HG03045 (cell line): ENCODE data around the gene PDE1C.

ENCODE experiments used
- ATAC-seq: cut with Tn5 transposase; IDR thresholded peaks from one replicate; pipeline ENCODE4 v1.9.1; 2021; ENCODE audit warnings: mild to moderate bottlenecking, moderate library complexity; ENCODE audit not compliant: unreplicated experiment

The PDE1C gene

DNA sequence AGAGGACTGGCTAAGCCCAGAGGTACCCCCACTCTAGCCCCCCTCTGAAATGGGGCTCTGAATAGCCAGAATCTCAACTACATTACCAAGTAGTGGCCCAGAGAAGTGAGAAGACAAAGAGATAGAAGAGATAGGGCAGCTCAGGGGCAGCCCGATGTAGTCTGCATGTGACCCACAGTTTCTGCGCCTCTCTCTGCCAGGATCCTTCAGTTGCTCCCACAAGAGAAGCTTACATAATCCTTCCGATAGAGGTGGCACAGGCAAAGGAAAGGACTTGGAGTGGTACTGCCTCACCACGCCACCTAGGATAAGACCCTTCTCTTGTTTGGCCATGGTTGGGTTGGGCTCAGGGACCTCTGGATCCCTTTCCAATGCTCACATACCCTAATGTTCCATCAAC lies 5.4 kb upstream of the PDE1C start:
- ATAC-seq: no peak

GRCh38 chr7:32074787-32075585 lies 4.8 kb upstream of the PDE1C start:
- ATAC-seq: no peak

GRCh38 chr7:32073533-32073932 lies 3.3 kb upstream of the PDE1C start:
- ATAC-seq: no peak

DNA sequence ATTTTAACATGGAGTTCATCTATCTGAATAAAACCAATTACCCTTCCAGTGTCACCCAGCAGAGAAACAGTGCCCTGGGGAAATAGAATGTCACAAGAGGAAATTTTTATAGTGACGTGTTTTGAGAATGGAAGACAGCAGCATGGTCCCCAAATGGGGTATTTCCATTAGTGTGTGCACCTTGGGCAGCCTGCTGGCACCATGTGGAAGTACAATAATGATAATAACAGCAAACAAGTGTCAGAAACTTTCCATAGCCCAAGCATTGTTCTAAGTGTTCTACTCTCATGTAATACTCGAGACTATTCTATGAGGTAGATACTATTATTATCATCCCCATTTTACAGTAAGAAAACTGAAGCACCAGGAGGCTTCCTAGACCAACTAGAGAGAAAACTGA lies 2.2 kb upstream of the PDE1C start:
- no peak for ATAC-seq

DNA sequence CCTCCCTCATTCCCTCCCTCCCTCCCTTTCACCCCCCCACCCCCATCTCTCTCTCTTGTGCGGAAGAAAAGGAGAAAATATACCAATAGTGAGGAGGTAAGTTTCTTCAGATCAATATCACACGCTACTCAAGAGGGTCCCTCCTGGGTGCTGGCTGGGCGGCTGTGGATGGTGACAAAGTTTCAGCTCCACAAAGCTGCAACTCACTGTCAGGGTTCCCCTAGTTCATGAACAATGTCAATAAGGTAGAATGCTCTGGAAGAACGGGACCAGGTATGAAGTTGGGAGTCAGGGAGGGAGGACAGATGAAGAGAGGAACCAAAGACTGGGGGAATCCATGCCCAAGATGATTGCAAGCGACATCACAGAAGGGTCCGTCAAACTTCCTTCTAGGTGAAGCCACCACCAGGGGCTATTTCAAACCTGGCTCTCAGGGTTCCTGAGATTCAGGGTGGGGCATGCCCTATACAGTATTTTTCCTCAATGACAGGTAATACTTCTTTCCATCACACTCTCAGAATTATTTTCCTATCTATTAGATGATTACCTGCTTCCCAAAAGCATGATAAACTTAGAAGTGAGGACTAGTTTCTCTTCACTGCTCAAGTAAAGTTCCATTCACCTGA lies 1.4 kb upstream of the PDE1C start:
- no peak for ATAC-seq

GRCh38 chr7:32070051-32070405 lies 179 bp downstream of the PDE1C start:
- no peak for ATAC-seq

DNA sequence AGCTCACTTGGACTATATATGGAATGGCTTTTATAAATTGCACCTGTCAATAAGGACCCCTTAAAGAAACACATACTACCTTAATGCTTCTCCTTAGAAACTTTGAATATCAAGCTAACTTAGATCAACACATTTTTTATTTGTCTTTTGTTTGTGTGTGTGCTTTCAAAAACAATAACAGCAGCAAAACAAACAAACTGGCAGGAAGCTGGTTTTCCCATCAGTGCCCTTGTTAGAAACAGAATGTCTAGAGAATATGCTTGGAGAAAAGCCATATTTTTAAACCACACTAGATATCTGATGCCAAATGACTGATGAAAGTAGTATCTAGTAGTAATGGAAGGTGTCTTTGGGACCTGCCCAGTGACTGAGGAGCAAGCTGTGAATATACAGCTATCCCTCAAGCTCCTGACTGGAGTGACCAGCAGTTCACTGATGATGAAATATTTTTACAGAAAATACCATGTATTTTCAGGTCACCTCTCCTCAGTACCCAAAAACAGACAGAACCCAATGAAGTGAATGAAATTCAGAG lies 1.0 kb downstream of the PDE1C start:
- no peak for ATAC-seq

DNA sequence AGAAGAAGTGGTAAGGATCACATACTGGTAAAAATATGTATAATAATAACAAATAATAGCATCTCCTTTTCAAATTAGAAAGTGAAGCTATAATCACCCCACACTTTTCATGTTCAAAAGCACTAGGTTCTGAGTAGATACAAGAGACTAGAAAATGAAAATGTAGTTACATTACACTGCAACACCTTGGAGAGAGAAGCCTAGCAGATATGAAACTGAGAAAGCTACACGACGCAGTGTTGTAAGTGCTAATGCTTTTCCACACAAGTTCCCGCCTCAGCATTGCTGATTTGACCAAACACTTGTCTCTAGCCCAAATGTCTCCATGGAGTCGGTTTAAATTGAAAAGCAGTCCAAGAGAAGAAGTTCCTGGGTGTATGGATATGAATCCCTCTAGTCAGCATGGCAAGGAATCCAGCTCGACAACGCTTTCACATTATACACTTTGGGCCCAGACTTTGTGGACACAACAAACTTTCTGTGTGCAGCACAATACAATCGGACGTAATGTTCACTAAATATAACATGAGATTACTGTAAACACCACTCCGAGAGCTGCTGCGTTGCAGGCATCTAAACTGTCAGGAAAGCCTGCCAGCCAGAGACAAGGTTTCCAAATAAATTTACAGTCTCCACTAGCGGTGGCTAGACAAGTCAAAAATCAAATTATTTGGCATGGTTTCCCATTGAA lies 1.7 kb downstream of the PDE1C start:
- ATAC-seq: no peak

- no peak for ATAC-seq
These were observed 3.8 kb downstream of the PDE1C start for GRCh38 chr7:32066441-32066840.

DNA sequence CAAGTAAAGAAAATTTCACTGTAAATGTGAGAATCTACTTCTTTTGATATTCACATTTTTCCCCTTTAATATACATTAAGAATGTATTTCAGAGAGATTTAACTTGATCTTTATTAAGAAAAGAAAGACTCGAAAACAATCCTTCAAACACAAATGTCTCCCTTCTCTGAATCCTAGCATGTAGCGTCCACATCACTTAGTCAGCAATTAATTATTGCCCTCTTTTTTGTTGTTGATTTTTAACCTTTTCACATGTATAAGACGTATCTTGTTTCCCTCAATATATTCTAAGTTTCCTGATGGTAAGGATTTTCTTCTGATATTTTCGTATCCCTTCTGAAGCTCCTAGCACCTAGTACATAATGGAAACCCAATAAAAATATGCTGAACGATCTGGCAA lies 6.6 kb downstream of the PDE1C start:
- no peak for ATAC-seq

- ATAC-seq: no peak
These were observed 8.1 kb downstream of the PDE1C start for GRCh38 chr7:32062150-32062549.

- ATAC-seq: no peak
These were observed 8.9 kb downstream of the PDE1C start for GRCh38 chr7:32061346-32061745.

- no peak for ATAC-seq
These were observed 10.8 kb downstream of the PDE1C start for GRCh38 chr7:32059289-32060011.

DNA sequence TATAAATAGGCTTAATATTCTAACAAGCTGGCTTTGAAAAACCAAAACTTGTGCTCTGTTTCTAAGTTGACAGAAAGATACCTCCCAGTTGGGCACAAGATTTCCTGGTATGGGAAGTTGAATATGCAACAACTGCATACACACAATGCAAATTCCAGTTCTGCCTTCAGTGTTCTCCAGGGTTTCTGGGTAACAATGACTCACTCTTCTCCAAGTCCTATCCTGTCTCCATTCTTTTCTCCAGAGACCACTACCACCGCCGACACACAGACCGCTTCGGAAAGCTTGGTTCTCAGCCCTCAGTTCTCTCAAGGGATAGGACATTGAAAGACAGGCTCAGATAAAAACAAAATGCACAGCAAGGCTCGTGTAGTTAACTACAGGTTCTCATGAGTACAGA lies 12.2 kb downstream of the PDE1C start:
- no peak for ATAC-seq

DNA sequence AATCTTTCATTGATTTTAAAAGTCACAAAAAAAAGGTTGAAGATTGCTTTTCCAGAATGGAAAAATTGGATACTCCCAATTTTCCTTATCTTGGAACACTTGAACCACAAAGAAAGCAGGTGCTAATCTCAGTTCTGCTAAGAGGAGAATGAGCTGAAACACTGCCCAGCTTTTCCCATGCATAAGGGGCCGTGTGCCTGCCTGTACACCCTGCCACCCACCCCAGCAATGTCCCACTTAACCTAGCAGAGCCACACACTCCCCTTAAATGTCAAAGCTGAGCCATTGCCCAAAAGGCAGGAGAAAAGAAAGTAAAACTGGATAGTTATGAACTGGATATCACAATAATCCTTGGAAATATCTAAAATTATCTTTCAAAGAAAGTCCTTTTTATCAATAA lies 13.4 kb downstream of the PDE1C start:
- no peak for ATAC-seq

DNA sequence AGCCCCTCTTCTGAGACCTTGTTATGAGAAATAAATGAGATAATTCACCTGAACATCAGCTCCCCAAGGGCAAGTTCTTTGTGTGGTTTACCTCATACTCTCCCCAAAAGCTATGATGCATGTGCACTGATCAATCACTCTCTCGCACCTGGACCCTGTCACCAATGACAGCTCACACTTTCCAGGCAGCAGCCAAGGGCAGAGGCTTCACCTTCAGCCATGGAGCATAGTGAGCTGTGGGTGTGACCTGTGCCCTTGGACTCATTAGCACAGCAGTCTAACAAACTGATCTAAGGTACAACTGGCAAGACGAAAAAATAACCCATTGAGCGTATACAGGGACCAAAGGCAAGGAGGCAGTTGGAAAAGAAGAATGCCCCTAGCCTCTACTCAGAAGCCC lies 17.0 kb downstream of the PDE1C start:
- ATAC-seq: no peak

GRCh38 chr7:32051128-32051527 lies 19.1 kb downstream of the PDE1C start:
- ATAC-seq: no peak

GRCh38 chr7:32049599-32049998 lies 20.6 kb downstream of the PDE1C start:
- ATAC-seq: no peak

- ATAC-seq: no peak
These were observed 21.2 kb downstream of the PDE1C start for GRCh38 chr7:32048970-32049491.

GRCh38 chr7:32047801-32048200 lies 22.4 kb downstream of the PDE1C start:
- ATAC-seq: no peak

- ATAC-seq: no peak
These were observed 23.1 kb downstream of the PDE1C start for GRCh38 chr7:32047075-32047474.
